ENCODE results near the gene PC.
"Not testable (repeated sequence)": the region's sequence is repeated elsewhere in the genome, so short reads cannot be mapped to it uniquely, and the experiment has no call there.

Gene PC

GRCh38 chr11:66996609-66997273 lies 38.6 kb upstream of the PC start:
- Histone ChIP-seq H3K27me3 (ENCODE audit: control insufficient read depth, insufficient read depth, low read length) (no peaks in the 10 kb centered on the region), H3K4me2 (ENCODE audit: low read length) (no peak overlapping the region), H3K9ac (no peak overlapping the region), H2AFZ (peak overlapping the region; percentile 42), H3K4me3 (ENCODE audit: low read depth, low read length) (no peak overlapping the region), H3K4me1 (peaks cover 2% of the 10 kb centered on the region), H3K27ac (peak overlapping the region; percentile 42), H3K36me3 (ENCODE audit: control insufficient read depth, insufficient read depth, low read length) (no peaks in the 10 kb centered on the region), H3K79me2 (no peaks in the 10 kb centered on the region), H3K9me3 (ENCODE audit: control insufficient read depth, low read length) (no peaks in the 10 kb centered on the region)
- TF ChIP-seq CTCF (IDR thresholded peaks at IDR 0.05): no peak

GRCh38 chr11:66992041-66992440 lies 33.9 kb upstream of the PC start:
- H3K36me3 ChIP-seq (ENCODE audit: control insufficient read depth, insufficient read depth, low read length): no peaks in the 10 kb centered on the region
- H3K27ac ChIP-seq: no peak overlapping the region
- no peak overlapping the region for H2AFZ ChIP-seq
- H3K9me3 ChIP-seq (ENCODE audit: control insufficient read depth, low read length): no peaks in the 10 kb centered on the region
- H3K9ac ChIP-seq: no peak overlapping the region
- TF ChIP-seq CTCF (IDR thresholded peaks at IDR 0.05): no peak
- no peaks in the 10 kb centered on the region for H3K27me3 ChIP-seq (ENCODE audit: control insufficient read depth, insufficient read depth, low read length)
- no peaks in the 10 kb centered on the region for H3K79me2 ChIP-seq
- H3K4me1 ChIP-seq: peaks cover 8% of the 10 kb centered on the region
- no peak overlapping the region for H3K4me2 ChIP-seq (ENCODE audit: low read length)
- no peak overlapping the region for H3K4me3 ChIP-seq (ENCODE audit: low read depth, low read length)

GRCh38 chr11:66989360-66989759 lies 31.2 kb upstream of the PC start:
- H3K4me3 ChIP-seq (ENCODE audit: low read depth, low read length); H3K79me2 ChIP-seq; H3K9ac ChIP-seq; H3K27ac ChIP-seq; H3K9me3 ChIP-seq (ENCODE audit: control insufficient read depth, low read length); H3K4me2 ChIP-seq (ENCODE audit: low read length); H2AFZ ChIP-seq; H3K27me3 ChIP-seq (ENCODE audit: control insufficient read depth, insufficient read depth, low read length); H3K36me3 ChIP-seq (ENCODE audit: control insufficient read depth, insufficient read depth, low read length): not testable (repeated sequence)
- peaks cover 14% of the 10 kb centered on the region for H3K4me1 ChIP-seq

- H2AFZ ChIP-seq; H3K9ac ChIP-seq; H3K4me3 ChIP-seq (ENCODE audit: low read depth, low read length); H3K27me3 ChIP-seq (ENCODE audit: control insufficient read depth, insufficient read depth, low read length); H3K27ac ChIP-seq; H3K4me2 ChIP-seq (ENCODE audit: low read length); H3K36me3 ChIP-seq (ENCODE audit: control insufficient read depth, insufficient read depth, low read length); H3K9me3 ChIP-seq (ENCODE audit: control insufficient read depth, low read length); H3K79me2 ChIP-seq: not testable (repeated sequence)
- H3K4me1 ChIP-seq: peaks cover 14% of the 10 kb centered on the region
Observed at GRCh38 chr11:66988741-66989140, 30.6 kb upstream of the PC start.

GRCh38 chr11:66987924-66988637 lies 29.9 kb upstream of the PC start:
- Histone ChIP-seq H3K4me2 (ENCODE audit: low read length) (peak overlapping the region; percentile 12), H3K4me3 (ENCODE audit: low read depth, low read length) (no peak overlapping the region), H3K27ac (peak overlapping the region; percentile 73), H3K9me3 (ENCODE audit: control insufficient read depth, low read length) (no peaks in the 10 kb centered on the region), H3K27me3 (ENCODE audit: control insufficient read depth, insufficient read depth, low read length) (no peaks in the 10 kb centered on the region), H3K4me1 (peaks cover 14% of the 10 kb centered on the region), H3K79me2 (no peaks in the 10 kb centered on the region), H3K9ac (no peak overlapping the region), H2AFZ (peak overlapping the region; percentile 58), H3K36me3 (ENCODE audit: control insufficient read depth, insufficient read depth, low read length) (no peaks in the 10 kb centered on the region)
- no peak for TF ChIP-seq CTCF (IDR thresholded peaks at IDR 0.05)

All from parathyroid adenoma (tissue), 2 donors.